ENCODE measurements around the gene PLEKHM2. TPM values are rescaled to one million over a fixed set of nuclear protein-coding genes. Genes with fewer than 3 reads are reported as not detected.
A peak's percentile ranks its signal among the peaks of the same experiment; 100 is the strongest.

The PLEKHM2 gene
- total RNA-seq, 1 donor from 2014 or later = 57.5 TPM

DNA sequence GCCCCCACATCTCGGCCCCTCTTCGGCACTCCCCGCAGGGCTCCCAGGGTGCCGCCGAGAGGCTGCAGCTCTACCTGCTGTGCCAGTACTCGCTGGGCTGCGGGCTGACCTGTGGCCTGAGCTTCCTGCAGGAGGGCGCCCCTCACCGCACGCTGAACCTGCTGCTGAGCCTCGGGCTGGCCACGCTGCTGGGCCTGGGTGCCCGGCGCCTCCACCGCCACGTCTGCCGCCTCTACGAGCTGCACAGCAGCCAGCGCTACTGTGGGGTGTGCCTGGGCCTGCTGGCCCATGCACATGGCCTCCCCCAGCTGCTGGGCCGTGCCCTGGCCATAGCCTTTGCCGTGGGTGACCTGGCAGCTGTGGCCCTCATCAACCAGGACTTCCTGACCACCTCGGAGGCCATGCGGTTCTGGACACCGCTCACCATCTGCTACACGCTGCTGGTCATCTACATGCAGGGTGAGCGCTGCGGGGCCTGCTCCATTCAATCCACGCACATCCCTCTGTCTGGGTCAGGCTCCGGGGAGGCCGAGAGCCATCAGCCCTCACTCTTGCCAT is 60.1 kb downstream of the PLEKHM2 start:
- TF ChIP-seq, protein P1, sequence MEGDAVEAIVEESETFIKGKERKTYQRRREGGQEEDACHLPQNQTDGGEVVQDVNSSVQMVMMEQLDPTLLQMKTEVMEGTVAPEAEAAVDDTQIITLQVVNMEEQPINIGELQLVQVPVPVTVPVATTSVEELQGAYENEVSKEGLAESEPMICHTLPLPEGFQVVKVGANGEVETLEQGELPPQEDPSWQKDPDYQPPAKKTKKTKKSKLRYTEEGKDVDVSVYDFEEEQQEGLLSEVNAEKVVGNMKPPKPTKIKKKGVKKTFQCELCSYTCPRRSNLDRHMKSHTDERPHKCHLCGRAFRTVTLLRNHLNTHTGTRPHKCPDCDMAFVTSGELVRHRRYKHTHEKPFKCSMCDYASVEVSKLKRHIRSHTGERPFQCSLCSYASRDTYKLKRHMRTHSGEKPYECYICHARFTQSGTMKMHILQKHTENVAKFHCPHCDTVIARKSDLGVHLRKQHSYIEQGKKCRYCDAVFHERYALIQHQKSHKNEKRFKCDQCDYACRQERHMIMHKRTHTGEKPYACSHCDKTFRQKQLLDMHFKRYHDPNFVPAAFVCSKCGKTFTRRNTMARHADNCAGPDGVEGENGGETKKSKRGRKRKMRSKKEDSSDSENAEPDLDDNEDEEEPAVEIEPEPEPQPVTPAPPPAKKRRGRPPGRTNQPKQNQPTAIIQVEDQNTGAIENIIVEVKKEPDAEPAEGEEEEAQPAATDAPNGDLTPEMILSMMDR (conservative IDR thresholded peaks at IDR 0.05) = no peak

DNA sequence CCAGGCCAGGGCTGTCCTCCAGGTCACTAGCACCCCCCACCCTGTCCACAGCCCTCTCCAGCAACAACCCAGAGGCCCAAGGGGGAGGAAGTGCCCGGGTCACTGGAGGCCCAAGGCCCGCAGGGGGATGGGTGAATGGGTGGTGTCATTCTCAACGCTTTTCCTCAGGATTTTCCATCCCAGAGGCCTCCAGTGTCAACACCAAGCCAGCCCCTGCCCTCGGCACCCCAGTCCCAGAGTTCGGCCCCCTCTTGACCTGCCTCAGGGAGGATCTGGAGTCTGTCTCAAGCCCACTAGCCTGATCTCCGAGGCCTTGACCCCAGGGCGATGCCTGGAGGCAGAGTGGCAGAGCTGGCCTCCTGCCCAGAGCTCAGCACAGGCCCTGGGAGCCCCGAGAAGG is 63.3 kb downstream of the PLEKHM2 start:
- no peak overlapping the region for H3K27ac Mint-ChIP-seq
- H3K4me3 Mint-ChIP-seq = no peak overlapping the region
- no peaks in the 10 kb centered on the region for H3K36me3 Mint-ChIP-seq
- DNase-seq (ENCODE audit: extremely low spot score, unreplicated experiment) = no peak
- TF ChIP-seq, protein P1 (conservative IDR thresholded peaks at IDR 0.05) = no peak
- no peaks in the 10 kb centered on the region for H3K27me3 Mint-ChIP-seq
- no peaks in the 10 kb centered on the region for H3K4me1 Mint-ChIP-seq (ENCODE audit: unreplicated experiment)
- H3K9me3 Mint-ChIP-seq = no peaks in the 10 kb centered on the region

More for the DNA sequence above, 60.1 kb downstream of the PLEKHM2 start:
- Mint-ChIP-seq H3K36me3 (no peaks in the 10 kb centered on the region), H3K27me3 (no peaks in the 10 kb centered on the region), H3K27ac (peak overlapping the region; percentile 59), H3K4me1 (ENCODE audit: unreplicated experiment) (peaks cover 7% of the 10 kb centered on the region), H3K4me3 (no peak overlapping the region), H3K9me3 (no peaks in the 10 kb centered on the region)
- DNase-seq (ENCODE audit: extremely low spot score, unreplicated experiment) = no peak

DNA sequence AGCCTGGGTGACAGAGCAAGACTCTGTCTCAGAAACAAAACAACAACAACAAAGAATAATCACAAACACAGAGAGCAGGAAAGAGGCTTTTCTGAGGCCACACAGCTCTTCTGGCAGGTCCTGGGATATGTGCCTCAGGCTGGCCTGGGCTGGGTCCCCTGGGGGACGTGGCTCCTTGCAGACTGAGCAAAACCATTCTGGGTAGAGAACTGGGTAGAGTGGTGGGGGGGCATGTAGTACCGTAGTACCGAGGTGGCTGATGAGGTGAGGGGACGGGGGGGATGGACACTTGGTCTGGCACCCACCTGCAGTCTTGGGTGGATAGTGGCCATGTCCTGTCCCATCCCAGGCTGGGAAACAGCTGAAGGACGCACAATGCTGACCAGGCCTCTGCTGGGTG is 64.1 kb downstream of the PLEKHM2 start:
- no peaks in the 10 kb centered on the region for H3K9me3 Mint-ChIP-seq
- H3K27me3 Mint-ChIP-seq = no peaks in the 10 kb centered on the region

DNA sequence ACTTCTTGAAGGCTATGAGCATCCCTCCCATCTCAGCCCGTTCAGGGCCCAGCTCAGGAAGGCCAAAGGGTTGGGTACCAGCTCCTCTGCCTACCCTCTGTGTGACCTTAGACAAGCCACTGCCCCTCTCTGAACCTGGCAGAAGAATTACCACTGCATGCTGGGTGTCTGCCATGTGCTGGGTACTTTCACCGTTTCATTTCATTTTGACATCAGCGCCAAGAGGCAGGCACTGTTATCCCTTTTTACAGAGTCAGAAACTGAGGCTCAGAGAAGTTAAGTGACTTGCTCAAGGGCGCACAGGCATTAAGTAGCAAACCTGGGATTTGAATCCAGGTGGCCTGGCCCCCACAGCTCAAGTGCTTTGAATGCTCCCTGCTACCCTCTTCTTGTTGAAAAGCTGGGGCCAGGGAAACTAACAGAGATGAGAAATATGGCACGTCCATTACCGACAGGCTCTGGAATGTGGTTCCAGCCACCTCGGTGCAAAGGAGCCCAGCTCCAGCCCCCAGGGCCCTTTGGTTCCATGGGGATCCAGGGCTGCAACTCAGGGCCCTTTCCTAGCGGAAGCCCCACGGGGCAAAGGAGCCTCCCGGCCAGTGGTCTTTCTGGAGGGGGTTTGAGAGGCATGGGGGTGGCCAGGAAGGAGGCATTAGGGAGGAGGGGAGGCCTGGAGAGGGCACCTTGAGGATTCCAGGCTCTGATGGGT is 64.7 kb downstream of the PLEKHM2 start:
- Mint-ChIP-seq H3K4me1 (ENCODE audit: unreplicated experiment) (no peaks in the 10 kb centered on the region), H3K27ac (no peak overlapping the region), H3K4me3 (no peak overlapping the region), H3K9me3 (no peaks in the 10 kb centered on the region), H3K27me3 (no peaks in the 10 kb centered on the region), H3K36me3 (no peaks in the 10 kb centered on the region)
- TF ChIP-seq, protein P1 (conservative IDR thresholded peaks at IDR 0.05) = no peak
- DNase-seq (ENCODE audit: extremely low spot score, unreplicated experiment) = no peak

More for the DNA sequence above, 64.1 kb downstream of the PLEKHM2 start:
- no peak overlapping the region for H3K4me3 Mint-ChIP-seq
- H3K27ac Mint-ChIP-seq = no peak overlapping the region
- H3K4me1 Mint-ChIP-seq (ENCODE audit: unreplicated experiment) = no peaks in the 10 kb centered on the region
- TF ChIP-seq, protein P1 (conservative IDR thresholded peaks at IDR 0.05) = no peak
- DNase-seq (ENCODE audit: extremely low spot score, unreplicated experiment) = no peak
- no peaks in the 10 kb centered on the region for H3K36me3 Mint-ChIP-seq

DNA sequence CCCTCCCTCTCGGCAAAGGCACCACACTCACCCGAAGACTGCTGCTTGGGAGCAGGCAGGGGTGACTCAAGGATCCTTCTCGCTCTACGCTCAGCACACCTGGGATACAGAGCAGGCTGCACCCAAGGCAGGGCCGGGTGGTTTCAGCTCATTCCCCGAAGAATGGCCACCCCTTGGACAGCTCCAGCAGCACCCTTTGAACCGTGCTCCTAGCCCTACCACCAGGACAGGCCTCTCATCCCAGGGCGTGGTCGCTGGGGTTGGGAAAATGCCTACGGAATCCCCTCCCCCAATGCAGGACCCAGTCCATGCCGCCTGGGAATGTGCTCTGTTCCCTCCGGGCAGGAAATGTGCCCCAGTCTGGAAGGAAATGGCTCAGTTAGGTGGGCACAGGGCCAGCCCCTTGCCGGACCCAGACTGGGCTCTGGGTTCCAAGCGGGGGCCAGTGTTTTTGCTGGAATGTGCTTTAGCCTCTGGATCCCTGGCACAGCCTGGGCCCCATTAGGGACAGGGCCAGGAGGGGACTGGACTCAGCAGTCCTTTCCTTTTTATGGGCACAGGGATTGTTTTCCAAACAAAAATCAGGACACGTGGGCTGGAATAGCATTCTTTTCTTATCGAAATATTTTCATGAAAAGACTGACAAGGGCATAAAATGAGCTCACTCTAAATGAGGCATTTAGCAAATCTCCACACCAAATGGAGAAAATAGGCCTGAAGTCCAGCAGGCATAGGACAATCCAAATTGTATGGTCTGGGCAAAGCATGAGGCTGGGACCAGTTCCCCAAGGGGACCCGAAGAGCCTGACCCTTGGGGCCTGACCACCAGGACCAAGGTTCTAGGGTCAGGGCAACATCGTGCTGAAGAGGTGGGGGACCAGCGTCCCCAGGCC is 65.5 kb downstream of the PLEKHM2 start:
- H3K9me3 Mint-ChIP-seq = no peaks in the 10 kb centered on the region
- H3K4me3 Mint-ChIP-seq = no peak overlapping the region
- DNase-seq (ENCODE audit: extremely low spot score, unreplicated experiment) = no peak
- no peaks in the 10 kb centered on the region for H3K4me1 Mint-ChIP-seq (ENCODE audit: unreplicated experiment)
- no peaks in the 10 kb centered on the region for H3K36me3 Mint-ChIP-seq
- TF ChIP-seq, protein P1 (conservative IDR thresholded peaks at IDR 0.05) = no peak
- H3K27me3 Mint-ChIP-seq = no peaks in the 10 kb centered on the region
- H3K27ac Mint-ChIP-seq = no peak overlapping the region

All from type B pancreatic cell (in vitro differentiated cells).